NCI-H2227 (cell line): ENCODE measurements around the gene MDN1.
"Not testable (repeated sequence)": the region's sequence is repeated elsewhere in the genome, so short reads cannot be mapped to it uniquely, and the experiment has no call there.

Experiments
- DNase-seq: peaks from one replicate; lab custom pipeline; 2025; ENCODE audit not compliant: unreplicated experiment; lab: John Stamatoyannopoulos, UW

MDN1 gene

DNA sequence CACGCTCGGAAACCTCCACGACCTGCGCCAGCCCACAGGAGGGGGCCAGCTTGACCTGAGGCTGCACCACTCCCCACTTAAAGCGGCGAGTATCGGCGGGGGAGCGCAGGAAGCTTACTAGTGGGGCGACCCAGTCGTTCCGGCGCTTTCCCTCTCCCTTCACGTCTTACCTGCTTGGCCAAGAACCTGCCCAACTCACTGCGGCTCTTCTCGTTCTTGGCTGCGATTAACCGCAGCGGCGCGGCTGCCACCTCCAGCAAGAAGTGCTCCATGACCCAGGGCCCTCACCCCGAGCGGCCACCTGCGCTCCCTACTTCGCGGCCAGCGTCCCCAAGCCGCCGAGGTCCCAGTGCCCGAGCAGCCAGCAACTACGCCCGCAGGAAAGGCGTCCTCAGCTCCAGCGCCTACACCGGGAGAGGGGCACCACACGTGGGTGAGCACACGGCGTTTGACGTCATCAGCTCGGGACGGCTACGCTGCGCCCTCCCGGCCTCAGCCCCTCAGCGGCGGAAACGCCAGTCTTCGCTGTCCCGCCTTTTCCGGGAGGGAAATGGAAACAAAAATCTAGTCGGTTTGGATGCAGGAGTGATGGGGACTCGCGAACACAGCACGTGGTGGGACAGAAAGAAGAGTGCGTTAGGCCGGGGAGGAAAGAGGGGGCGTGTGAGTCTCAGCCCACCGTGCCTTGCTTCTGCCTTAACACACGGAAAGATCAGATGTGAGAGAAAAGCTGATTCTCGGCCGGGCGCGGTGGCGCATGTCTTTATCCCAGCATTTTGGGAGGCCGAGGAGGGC, at the start of gene MDN1:
MDN1 (minus strand) TSS at position 459 of the 795 bp plus-strand sequence; CDS start at position 272, 187 bp downstream.
- DNase-seq, result peak; percentile 95

DNA sequence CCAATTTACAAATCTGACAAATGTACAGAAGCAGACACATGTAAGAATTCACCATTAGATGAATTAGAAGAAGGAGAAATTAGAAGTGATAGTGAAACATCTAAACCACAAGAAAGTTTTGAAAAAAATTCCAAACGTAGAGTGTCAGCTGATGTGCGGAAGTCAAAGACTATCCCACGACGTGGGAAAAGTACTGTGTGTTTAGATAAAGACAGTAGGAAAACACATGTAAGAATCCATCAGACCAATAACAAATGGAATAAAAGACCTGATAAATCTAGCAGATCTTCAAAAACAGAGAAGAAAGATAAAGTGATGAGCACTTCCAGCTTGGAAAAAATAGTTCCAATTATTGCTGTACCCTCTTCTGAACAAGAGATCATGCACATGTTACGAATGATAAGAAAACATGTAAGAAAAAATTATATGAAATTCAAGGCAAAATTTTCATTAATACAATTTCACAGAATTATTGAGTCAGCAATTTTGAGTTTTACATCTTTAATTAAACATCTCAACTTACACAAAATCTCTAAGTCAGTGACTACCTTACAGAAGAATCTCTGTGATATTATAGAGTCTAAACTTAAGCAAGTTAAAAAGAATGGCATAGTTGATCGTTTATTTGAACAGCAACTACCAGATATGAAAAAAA, 46.6 kb upstream of the MDN1 start:
- no peak for DNase-seq

GRCh38 chr6:89862698-89863097, 43.1 kb upstream of the MDN1 start:
- DNase-seq, result no peak

DNA sequence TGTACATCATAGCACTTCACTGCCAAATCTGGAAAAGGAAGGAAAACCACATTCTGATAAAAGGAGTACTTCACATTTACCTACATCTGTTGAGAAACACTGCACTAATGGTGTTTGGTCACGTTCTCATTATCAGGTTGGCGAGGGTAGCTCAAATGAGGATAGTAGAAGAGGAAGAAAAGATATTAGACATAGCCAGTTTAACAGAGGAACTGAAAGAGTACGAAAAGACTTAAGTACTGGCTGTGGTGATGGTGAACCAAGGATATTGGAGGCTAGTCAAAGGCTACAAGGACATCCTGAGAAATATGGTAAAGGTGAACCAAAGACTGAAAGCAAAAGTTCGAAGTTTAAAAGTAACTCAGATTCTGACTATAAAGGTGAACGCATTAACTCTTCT, 42.7 kb upstream of the MDN1 start:
- DNase-seq, result no peak

- DNase-seq, result no peak
Measured at GRCh38 chr6:89859744-89860143, 40.1 kb upstream of the MDN1 start.

DNA sequence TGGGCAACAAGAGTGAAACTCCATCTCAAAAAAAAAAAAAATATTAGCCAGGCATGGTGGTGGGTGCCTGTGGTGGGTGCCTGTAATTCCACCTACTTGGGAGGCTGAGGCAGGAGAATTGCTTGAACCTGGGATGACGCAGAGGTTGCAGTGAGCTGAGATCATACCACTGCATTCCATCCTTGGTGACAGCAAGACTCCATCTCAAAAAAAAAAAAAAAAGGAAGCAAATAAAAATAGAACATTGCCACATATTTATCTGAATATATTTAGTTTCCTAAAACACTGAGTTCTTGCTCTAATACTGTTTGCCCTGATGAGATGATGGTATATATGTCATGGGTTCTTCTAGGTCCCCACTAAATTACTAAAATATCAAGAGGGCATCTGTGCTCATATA, 38.4 kb upstream of the MDN1 start:
- DNase-seq, result no peak

GRCh38 chr6:89853068-89853467, 33.5 kb upstream of the MDN1 start:
- no peak for DNase-seq

DNA sequence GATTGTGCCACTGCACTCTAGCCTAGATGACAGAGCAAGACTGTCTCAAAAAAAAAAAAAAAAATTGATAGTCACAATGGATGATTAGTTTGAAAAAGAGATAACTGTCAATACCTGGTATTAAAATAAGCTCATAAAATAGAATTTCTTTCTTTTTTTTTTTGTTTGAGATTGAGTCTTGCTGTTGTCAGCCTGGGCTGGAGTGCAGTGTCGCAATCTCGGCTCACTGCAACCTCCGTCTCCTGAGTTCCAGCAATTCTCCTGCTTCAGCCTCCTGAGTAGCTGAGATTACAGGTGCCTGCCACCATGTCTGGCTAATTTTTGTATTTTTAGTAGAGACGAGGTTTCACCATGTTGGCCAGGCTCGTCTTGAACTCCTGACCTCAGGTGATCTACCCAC, 27.9 kb upstream of the MDN1 start:
- not testable (repeated sequence) for DNase-seq

DNA sequence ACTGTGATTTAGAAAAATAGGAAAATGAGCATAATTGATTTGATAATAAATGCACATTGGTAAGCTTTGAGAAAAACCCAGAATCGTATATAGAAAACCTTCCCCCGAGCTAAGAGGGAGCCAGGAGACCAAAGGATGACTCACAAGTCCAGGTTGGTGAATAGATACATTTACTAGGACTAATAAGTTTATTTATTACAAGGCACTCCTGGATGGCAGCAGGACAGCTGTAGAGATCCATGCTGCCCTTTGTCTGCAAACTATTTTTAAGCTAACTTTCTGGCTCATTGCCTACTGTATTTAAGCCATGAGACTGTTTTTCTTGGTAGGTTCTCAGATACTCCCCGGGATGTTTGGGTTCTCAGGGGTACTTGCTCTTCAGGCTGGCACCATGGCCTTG, 23.5 kb upstream of the MDN1 start:
- no peak for DNase-seq

- DNase-seq, result no peak
Measured at GRCh38 chr6:89842228-89842627, 22.6 kb upstream of the MDN1 start.

DNA sequence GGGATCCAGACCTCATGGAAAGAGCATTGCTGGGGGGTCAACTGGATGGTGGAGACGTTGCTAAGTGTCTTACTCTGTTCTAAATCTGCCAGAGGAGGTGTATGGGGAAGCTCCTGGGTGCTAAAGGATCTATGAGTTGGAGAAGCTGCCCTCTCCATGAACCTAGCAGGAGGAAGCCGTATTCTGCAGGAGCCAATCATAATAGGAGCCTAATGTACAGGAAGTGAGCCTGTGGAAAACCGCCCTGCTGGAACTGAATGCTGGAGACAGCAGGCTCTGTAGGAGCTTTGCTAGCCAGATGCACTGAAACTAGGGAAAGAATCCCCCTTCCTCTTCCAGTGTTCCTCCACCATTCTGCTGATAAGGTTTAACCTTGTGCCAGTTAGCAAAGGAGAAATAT, 20.9 kb upstream of the MDN1 start:
- no peak for DNase-seq

DNA sequence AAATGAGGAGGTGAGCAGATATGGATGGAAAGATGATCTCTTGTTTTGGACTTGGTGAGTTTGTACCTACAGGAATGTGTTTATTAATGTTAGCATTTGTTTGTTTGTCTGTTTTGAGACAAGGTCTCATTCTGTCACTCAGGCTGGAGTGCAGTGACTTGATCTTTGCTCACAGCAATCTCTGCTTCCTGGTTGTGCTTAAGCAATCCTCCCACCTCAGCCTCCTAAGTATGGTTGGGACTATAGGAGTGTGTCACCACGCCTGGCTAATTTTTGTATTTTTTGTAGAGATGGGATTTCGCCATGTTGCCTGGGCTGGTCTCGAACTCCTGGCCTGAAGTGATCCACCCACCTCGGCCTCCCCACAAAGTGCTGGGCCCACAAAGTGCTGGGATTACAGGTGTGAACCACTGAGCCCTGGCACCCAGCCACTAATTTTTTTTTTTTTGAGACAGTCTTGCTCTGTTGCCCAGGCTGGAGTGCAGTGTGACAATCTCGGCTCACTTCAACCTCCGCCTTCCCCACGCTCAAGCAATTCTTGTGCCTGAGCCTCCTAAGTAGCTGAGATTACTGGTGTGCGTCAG, 17.1 kb upstream of the MDN1 start:
- DNase-seq, result no peak

- no peak for DNase-seq
Measured at GRCh38 chr6:89834884-89835792, 15.5 kb upstream of the MDN1 start.

DNA sequence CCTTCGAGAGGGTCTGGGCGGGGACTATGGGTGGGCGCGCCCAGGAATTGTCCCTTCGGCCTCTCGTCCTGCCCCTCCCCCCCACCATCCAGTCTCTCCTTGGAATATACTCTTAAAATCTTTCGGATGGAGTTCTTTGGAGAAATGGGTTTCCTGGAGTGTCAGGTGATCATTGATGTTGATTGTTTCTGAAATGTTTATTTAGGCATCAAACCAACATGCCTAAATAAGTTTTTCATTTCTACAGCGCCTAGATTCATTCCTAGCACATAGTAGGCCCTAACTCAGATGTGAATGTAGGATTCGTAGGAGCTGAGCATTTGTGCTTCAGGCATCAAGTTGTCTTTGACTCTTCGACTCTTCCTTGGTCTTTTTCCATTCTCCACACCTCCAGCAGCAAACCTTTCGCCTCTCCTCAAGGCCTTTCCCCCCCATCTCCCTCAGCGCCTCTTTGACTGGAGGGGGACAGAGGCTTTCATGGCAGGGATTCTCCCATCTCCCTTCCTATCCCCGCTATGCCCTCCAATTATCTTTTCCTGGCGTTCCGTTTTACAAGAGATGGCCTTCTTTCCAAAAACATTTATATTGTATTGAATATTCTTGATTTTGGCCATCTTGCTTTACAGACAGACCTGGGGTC, 10.7 kb upstream of the MDN1 start:
- no peak for DNase-seq

GRCh38 chr6:89829472-89830169, 10.0 kb upstream of the MDN1 start, which contains the start of gene CASP8AP2:
CASP8AP2 (plus strand) TSS chr6:89829880.
- DNase-seq, result peak; percentile 97

DNA sequence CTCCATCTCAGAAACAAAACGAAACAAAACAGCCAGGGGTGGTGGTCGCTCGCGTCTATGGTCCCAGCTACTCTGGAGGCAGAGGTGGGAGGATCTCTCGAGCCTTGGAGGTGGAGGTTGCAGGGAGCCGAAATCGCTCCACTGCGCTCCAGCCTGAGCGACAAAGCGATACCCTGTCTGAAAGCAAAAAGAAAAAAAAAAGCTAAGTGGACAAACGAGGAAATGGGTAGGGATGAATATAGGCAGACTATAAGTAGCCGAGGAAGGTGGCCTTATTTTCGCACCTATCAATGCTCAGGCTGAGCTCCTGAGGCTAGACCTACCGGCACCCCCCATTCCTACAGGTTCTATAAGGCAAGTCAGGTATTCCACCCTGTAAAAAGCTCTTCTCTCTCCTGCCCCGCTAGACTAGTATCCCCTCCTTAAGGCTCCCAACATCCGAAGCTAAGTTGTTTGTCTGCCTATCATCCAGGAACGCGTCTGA, 9.4 kb upstream of the MDN1 start:
- DNase-seq, result peak; percentile 47

DNA sequence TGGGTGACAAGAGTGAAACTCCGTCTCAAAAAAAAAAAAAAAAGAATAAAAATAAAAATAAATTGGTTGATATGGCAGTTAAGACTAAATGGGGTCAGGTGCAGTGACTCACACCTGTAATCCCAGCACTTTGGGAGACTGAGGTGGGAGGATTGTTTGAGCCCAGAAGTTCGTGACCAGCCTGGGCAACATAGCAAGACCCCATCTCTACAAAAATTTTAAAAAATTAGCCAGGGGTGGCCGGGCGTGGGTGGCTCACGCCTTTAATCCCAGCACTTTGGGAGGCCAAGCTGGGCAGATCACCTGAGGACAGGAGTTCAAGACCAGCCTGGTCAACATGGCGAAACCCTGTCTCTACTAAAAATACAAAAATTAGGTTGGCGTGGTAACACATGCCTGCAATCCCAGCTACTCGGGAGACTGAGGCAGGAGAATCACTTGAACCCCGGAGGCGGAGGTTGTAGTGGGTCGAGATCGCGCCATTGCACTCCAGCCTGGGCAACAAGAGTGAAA, 8.9 kb upstream of the MDN1 start:
- DNase-seq, result not testable (repeated sequence)

- no peak for DNase-seq
Measured at GRCh38 chr6:89826029-89826528, 6.5 kb upstream of the MDN1 start.

DNA sequence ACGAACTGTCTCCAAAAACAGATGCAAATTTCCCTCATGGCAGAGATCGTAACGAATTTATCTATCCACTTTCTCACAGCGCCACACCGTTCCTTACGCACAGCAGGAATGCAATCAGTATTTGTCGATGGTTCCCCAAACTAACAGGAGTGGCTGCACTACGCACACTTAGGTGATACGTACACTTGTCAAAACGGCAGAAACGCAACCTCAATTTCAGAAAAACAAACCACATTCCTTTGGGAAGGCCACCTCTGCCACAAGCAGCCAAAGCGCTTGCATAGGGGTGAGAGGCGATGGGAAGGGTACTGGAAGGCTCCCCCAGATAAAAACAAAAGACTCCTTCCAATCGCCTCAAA, 638 bp downstream of the MDN1 start:
- DNase-seq, result peak; percentile 31

GRCh38 chr6:89817481-89817880, 2.1 kb downstream of the MDN1 start:
- no peak for DNase-seq
